Panc1 (cell line): Measurements from ENCODE around the gene ABHD8. TPM values are rescaled to one million over a fixed set of nuclear protein-coding genes. Genes with fewer than 3 reads are reported as not detected.

Experiments
- ATAC-seq: fragments of 200-7000 bp; cut with Tn5 transposase; 2 replicates; pipeline ENCODE4 v1.9.1; 2020; ENCODE audit warnings: mild to moderate bottlenecking, moderate library complexity
- Bru-seq: library from RNA; stranded (reverse); fragments of 400-500 nt; gene quantifications from one replicate; lab custom pipeline; 2021; lab: Mats Ljungman, UMichigan
- BruChase-seq, 2 experiments: library from RNA; stranded (reverse); fragments of 400-500 nt; gene quantifications; one replicate each; lab custom pipeline; 2021; lab: Mats Ljungman, UMichigan
- BruUV-seq: library from RNA; stranded (reverse); fragments of 400-500 nt; replicated peaks from 2 replicates; lab custom pipeline; 2021; lab: Mats Ljungman, UMichigan
- CTCF ChIA-PET: fragments of 300-600 bp; sonication (Branson Sonifier 250); formaldehyde crosslinking; loops from one replicate; lab custom pipeline; 2022; ENCODE audit warnings: antibody characterized with exemption; lab: Charles Lee
- POLR2A ChIA-PET: fragments of 300-600 bp; sonication (Branson Sonifier 250); formaldehyde crosslinking; loops from one replicate; lab custom pipeline; 2022; ENCODE audit warnings: antibody characterized with exemption; lab: Charles Lee
- DNase-seq: peaks from one replicate; pipeline ENCODE4 v3.0.0-alpha.2; 2010; ENCODE audit warnings: low read depth, low spot score
- H3K27ac ChIP-seq: 2 replicates; pipeline ENCODE4 v1.5.1; 2011; ENCODE audit warnings: mild to moderate bottlenecking, low read length, inconsistent platforms
- H3K27me3 ChIP-seq: fragments of 200-500 bp; sonication (Bioruptor generic); 2 replicates; pipeline ENCODE4 v1.6.0; 2014; ENCODE audit warnings: low read length, inconsistent platforms; ENCODE audit not compliant: control insufficient read depth, insufficient read depth
- H3K36me3 ChIP-seq: fragments of 200-500 bp; sonication (Bioruptor generic); 2 replicates; pipeline ENCODE4 v1.5.1; 2014; ENCODE audit warnings: inconsistent platforms, mild to moderate bottlenecking, low read length, moderate library complexity; ENCODE audit not compliant: control insufficient read depth, insufficient read depth
- H3K4me1 ChIP-seq: 2 replicates; pipeline ENCODE4 v1.5.1; 2011; ENCODE audit warnings: inconsistent platforms, mild to moderate bottlenecking, low read length, moderate library complexity; ENCODE audit not compliant: control insufficient read depth, insufficient read depth
- H3K4me3 ChIP-seq, 2 experiments: 2 replicates each; pipeline ENCODE4 v1.5.1; 2011 to 2012; ENCODE audit warnings: low read depth in 2 of 2, low read length in 2 of 2, mild to moderate bottlenecking in 2 of 2, inconsistent platforms in 1 of 2, moderate library complexity in 1 of 2
- H3K9me3 ChIP-seq: fragments of 200-500 bp; sonication (Bioruptor generic); 2 replicates; pipeline ENCODE4 v1.5.1; 2014; ENCODE audit warnings: low read depth, mild to moderate bottlenecking, inconsistent platforms, low read length, moderate library complexity; ENCODE audit not compliant: control insufficient read depth, insufficient read depth
- CTCF ChIP-seq: fragments of 450-650 bp; IDR thresholded peaks from 2 replicates; pipeline ENCODE4 v1.5.1; 2017; ENCODE audit warnings: mild to moderate bottlenecking
- POLR2AphosphoS5 ChIP-seq: IDR thresholded peaks from 2 replicates; pipeline ENCODE4 v1.6.1; 2012; ENCODE audit warnings: mild to moderate bottlenecking, low read depth, low read length, moderate library complexity
- REST ChIP-seq, 2 experiments: IDR thresholded peaks; 2 replicates each; pipeline ENCODE4 v1.6.1; 2011 to 2012; ENCODE audit warnings: low read depth in 2 of 2, control low read depth in 1 of 2, low read length in 1 of 2, mild to moderate bottlenecking in 1 of 2, moderate library complexity in 1 of 2; ENCODE audit not compliant: insufficient read depth in 1 of 2
- SIN3A ChIP-seq: IDR thresholded peaks from 2 replicates; pipeline ENCODE4 v1.6.1; 2012; ENCODE audit warnings: low read depth, mild to moderate bottlenecking, low read length, moderate library complexity, borderline replicate concordance; ENCODE audit not compliant: insufficient read depth
- TCF7L2 ChIP-seq: IDR thresholded peaks from 2 replicates; pipeline ENCODE4 v1.6.1; 2011; ENCODE audit warnings: mild to moderate bottlenecking, low read depth, low read length, inconsistent platforms
- in situ Hi-C: cut with HindIII; loops from 2 replicates; pipeline ENCODE4 v1.10.0; 2016; ENCODE audit warnings: low sequenced_read_pairs, low pct_unique_long_range_greater_than_20kb
- intact Hi-C: fragments of 100-400 bp; cut with micrococcal nuclease; formaldehyde crosslinking; loops from one replicate; pipeline ENCODE4 v1.10.0; 2022; ENCODE audit not compliant: unreplicated experiment
- long read RNA-seq: library from polyadenylated mRNA; unstranded; transcript quantifications from one replicate; pipeline ENCODE4 v2.0.0, GENCODE V29; 2021; ENCODE audit not compliant: unreplicated experiment
- polyA plus RNA-seq: library from polyadenylated mRNA; unstranded; fragments of >200 nt; gene quantifications from one replicate; pipeline ENCODE4 v1.2.1, GENCODE V29; 2012; ENCODE audit warnings: missing spikeins; ENCODE audit not compliant: insufficient read length
- total RNA-seq: library from RNA; stranded (reverse); gene quantifications from one replicate; pipeline ENCODE4 v1.2.1, GENCODE V29; 2021; ENCODE audit not compliant: unreplicated experiment

Gene ABHD8
- total RNA-seq (19.6 TPM), Bru-seq, nascent RNA (percentile 53 among the genes with signal in this experiment), BruChase-seq, experiment 1, labeled RNA remaining after a 2-hour chase (percentile 55 among the genes with signal in this experiment), BruChase-seq, experiment 2, labeled RNA remaining after a 6-hour chase (percentile 60 among the genes with signal in this experiment)
- 30.1 TPM for polyA plus RNA-seq
- long read RNA-seq, transcript ABHD8-201 (5 exons, 2,090 nt): major isoform, 40 of 53 reads
- long read RNA-seq, partial matches to known transcripts: 7 of 53 reads
- long read RNA-seq, other reads (novel, unspliced or antisense): 6 of 53 reads

- peak within 1 kb of the TSS; percentile 56 to 60 for H3K4me3 ChIP-seq
- H3K27ac ChIP-seq: peak within 1 kb of the TSS; percentile 89
- BruUV-seq: no TSS peak
- TF ChIP-seq TCF7L2: no peak
- peak; percentile 69; the same call in 1 of the 2 replicates for TF ChIP-seq SIN3A
- no peak for TF ChIP-seq REST (IDR thresholded peaks at IDR 0.05; ENCODE audit: insufficient read depth in 1 of 2, low read depth in 2 of 2, low read length in 1 of 2)
- TF ChIP-seq POLR2AphosphoS5: peak; percentile 35; the same call in 1 of the 2 replicates
- peak; percentile 66 for TF ChIP-seq CTCF
- in situ Hi-C loops (no loop called here), intact Hi-C loops (loop anchor here (10.0 kb wide), 1 partner anchor 1091 kb away; the partner anchor contains the start of gene LRRC25)
- H3K36me3 ChIP-seq: no peaks in the 10 kb centered on the region; the same call in 1 of the 2 replicates
- ATAC-seq (peak; percentile 85), DNase-seq (peak; percentile 65)
- peaks cover 28% of the 10 kb centered on the region for H3K4me1 ChIP-seq
- no peaks in the 10 kb centered on the region for H3K9me3 ChIP-seq
- H3K27me3 ChIP-seq: no peaks in the 10 kb centered on the region
- ChIA-PET POLR2A (no interaction called here), CTCF (no interaction called here)
Measured at GRCh38 chr19:17303167-17303939, at the start of gene ABHD8. ABHD8 (minus strand) TSS chr19:17303425; CDS start chr19:17301616, 1,809 bp downstream.

GRCh38 chr19:17352608-17353280, 49.5 kb upstream of the ABHD8 start:
- POLR2A ChIA-PET: no interaction called here
- no TSS peak for BruUV-seq
- intact Hi-C loops (no loop called here), in situ Hi-C loops (no loop called here)
- ATAC-seq: peak; percentile 33; the same call in 1 of the 2 replicates
- Histone ChIP-seq H3K9me3 (no peaks in the 10 kb centered on the region), H3K4me3 (no peak overlapping the region), H3K27ac (no peak overlapping the region), H3K4me1 (no peaks in the 10 kb centered on the region), H3K27me3 (no peaks in the 10 kb centered on the region), H3K36me3 (no peaks in the 10 kb centered on the region)
- CTCF ChIA-PET: no interaction called here
- TF ChIP-seq SIN3A (no peak), TCF7L2 (no peak), REST (IDR thresholded peaks at IDR 0.05; ENCODE audit: insufficient read depth in 1 of 2, low read depth in 2 of 2, low read length in 1 of 2) (no peak), POLR2AphosphoS5 (no peak), CTCF (no peak)
- no peak for DNase-seq
